ENCODE measurements around the gene RTN4R. TPM values are rescaled to one million over a fixed set of nuclear protein-coding genes. Genes with fewer than 3 reads are reported as not detected.

RTN4R gene
- total RNA-seq, 2 experiments from 2014 or later = 2.8 to 3.7 TPM

DNA sequence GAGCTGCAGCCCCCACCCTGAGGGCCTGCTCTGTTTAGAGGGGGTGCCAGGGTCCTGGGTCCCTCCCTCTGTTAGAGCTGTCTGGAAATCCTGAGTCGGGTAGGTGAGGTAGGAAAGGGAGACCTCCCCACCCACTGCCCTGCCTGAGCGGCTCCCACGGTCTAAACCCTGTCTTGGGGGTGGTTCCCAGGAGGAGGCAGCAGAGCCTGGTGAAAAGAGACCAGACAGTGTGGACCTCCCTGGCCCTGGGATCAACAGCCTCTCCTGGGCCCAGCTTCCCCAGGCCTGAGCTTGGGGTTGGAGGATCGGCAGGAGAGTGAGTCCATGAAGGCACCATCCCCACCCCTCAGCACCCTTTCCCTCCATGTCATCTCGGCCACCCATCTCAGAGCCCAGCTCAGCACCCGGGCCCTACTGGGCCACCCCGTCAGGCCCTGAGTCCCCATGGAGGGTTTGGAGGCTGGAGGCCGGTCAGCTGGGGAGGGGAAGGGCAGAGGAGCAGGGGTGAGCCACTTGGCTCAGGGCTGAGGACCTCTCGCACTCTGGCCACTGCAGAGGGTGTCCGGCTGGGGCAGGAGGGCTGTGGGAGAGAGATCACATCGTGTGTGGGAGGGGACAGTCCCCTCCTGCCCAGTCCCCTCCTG lies 37.2 kb downstream of the RTN4R start:
- Mint-ChIP-seq H3K4me1 (ENCODE audit: low read depth) (no peaks in the 10 kb centered on the region), H3K36me3 (ENCODE audit: low read depth) (no peaks in the 10 kb centered on the region), H3K9me3 (no peaks in the 10 kb centered on the region), H3K4me3 (no peak overlapping the region), H3K27ac (no peak overlapping the region), H3K27me3 (no peaks in the 10 kb centered on the region)
- TF ChIP-seq, protein P1, sequence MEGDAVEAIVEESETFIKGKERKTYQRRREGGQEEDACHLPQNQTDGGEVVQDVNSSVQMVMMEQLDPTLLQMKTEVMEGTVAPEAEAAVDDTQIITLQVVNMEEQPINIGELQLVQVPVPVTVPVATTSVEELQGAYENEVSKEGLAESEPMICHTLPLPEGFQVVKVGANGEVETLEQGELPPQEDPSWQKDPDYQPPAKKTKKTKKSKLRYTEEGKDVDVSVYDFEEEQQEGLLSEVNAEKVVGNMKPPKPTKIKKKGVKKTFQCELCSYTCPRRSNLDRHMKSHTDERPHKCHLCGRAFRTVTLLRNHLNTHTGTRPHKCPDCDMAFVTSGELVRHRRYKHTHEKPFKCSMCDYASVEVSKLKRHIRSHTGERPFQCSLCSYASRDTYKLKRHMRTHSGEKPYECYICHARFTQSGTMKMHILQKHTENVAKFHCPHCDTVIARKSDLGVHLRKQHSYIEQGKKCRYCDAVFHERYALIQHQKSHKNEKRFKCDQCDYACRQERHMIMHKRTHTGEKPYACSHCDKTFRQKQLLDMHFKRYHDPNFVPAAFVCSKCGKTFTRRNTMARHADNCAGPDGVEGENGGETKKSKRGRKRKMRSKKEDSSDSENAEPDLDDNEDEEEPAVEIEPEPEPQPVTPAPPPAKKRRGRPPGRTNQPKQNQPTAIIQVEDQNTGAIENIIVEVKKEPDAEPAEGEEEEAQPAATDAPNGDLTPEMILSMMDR (IDR thresholded peaks at IDR 0.05) = no peak
- ChIA-PET CTCF (no interaction called here), POLR2A (no interaction called here)
- DNase-seq (no peak), ATAC-seq (no peak)
- intact Hi-C loops (cut with micrococcal nuclease) = no loop called here

DNA sequence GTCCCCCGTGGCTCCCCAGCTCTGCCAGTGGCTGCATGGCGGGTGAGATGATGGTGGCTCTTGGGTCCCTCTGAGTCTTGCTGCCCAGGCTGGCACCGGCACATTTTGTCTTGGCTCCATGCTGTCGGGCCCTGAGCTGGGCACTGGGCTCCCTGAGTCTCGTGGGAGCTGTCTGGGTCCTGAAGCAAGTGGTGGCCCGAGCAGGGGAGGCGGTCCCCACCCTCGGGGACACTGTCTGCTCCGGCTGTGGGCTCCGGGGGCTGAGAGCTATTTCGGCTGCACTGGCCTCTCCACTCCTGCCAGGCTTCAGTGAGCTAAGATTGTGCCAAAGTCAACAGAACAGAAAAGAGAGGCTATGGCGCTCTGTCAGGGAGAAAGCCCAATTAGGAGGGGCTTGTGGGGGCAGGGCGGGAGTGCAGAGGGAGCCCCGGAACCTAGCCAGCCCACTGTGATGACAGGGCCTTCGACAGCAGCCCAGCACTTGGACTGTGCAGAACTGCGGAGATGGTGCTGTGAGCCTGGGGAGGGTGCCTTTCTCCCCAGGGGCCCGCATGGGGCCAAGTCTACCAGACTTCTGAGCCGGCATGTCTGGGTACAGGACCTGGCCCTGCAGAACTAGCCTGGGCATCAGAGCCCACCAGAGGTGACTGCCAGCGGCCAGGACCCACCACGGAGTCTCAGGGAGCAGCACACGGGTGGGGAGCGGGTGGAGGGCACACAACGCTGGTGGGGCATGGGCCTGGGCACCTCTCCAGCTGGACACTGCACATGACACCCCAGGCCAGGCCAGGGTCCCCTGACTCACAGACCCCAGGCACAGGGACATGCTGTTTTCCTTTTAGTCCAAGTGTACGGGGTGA lies 38.0 kb downstream of the RTN4R start:
- Mint-ChIP-seq H3K36me3 (ENCODE audit: low read depth) (no peaks in the 10 kb centered on the region), H3K9me3 (peaks cover 4% of the 10 kb centered on the region), H3K27me3 (no peaks in the 10 kb centered on the region), H3K4me3 (no peak overlapping the region), H3K4me1 (ENCODE audit: low read depth) (no peaks in the 10 kb centered on the region), H3K27ac (no peak overlapping the region)
- ChIA-PET CTCF (interaction anchor here (0.8 kb wide), 1 partner anchor 9 kb away, joined by 4 read pairs; no protein-coding TSS in a partner anchor), POLR2A (no interaction called here)
- DNase-seq (no peak), ATAC-seq (no peak)
- TF ChIP-seq, protein P1 (IDR thresholded peaks at IDR 0.05) = no peak
- intact Hi-C loops (cut with micrococcal nuclease) = no loop called here

DNA sequence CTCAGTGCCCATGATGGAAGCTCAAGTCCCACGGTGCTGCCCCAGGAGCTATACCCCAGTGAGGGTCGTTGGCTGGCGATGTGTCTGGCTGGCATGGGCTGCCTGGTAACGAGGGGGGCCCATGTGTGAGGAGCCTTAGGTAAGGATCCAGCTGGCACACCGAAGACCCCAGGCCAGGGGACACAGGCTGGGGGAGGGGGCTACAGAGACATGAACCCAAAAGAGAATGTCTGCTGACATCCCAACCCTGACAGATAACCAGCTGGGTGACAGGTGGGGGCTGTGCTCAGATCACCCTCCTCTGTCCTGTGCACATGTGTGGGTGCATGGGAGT lies 39.2 kb downstream of the RTN4R start:
- DNase-seq = no peak
- no peaks in the 10 kb centered on the region for H3K36me3 Mint-ChIP-seq (ENCODE audit: low read depth)

DNA sequence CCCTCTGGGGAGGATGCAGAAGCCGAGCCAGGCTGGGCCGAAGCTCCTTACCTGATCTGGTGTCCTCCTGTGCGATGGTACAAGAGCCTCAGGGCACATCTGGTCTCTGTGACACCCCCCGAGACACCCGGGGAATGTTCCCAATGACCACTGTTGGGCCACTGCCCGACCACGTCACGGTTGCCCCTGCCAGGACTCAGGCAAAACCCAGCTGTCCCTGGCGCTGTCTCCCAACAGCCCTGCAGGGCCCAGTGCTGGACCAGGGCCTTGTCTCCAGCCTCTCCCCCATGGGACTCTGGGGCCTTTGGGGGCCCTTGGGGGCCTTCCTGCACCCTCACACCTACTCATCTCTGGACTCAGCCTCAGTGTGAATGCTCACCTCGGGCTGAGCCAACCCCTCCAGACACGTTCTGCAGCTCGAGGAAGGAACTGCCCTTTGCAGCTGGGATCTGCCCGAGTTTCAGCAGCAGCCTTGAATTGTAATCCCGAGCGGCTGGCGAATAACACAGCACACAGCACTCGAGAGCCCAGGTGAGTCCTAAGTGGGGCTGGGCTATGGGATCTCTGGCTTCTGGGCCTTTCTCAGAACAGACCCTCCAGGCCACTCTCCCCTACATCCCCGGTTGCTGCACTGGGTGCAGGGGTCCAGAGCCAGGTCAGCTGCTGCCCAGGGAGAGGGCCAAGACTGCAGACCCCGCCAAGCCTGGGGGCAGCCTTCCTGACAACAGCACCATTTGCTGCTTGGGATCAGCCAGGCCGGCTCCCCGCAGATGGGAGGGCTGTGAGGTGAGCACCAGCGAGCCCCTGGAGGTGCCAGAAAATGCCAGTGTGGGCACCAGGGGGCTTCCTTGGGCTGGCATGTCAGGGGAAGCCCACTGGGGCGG lies 39.8 kb downstream of the RTN4R start:
- TF ChIP-seq, protein P1 (IDR thresholded peaks at IDR 0.05) = no peak
- Mint-ChIP-seq H3K9me3 (peaks cover 8% of the 10 kb centered on the region), H3K4me1 (ENCODE audit: low read depth) (no peaks in the 10 kb centered on the region), H3K36me3 (ENCODE audit: low read depth) (no peaks in the 10 kb centered on the region), H3K27ac (no peak overlapping the region), H3K4me3 (no peak overlapping the region), H3K27me3 (no peaks in the 10 kb centered on the region)
- POLR2A ChIA-PET = interaction anchor here (0.6 kb wide), 1 partner anchor 318 kb away, joined by 3 read pairs; no protein-coding TSS in a partner anchor
- DNase-seq (no peak), ATAC-seq (no peak)
- intact Hi-C loops (cut with micrococcal nuclease) = no loop called here
- CTCF ChIA-PET = interaction anchor here (0.8 kb wide), 1 partner anchor 16 kb away, joined by 3 read pairs; no protein-coding TSS in a partner anchor

More for the DNA sequence above, 39.2 kb downstream of the RTN4R start:
- POLR2A ChIA-PET = interaction anchor here (0.6 kb wide), 1 partner anchor 319 kb away, joined by 3 read pairs; no protein-coding TSS in a partner anchor
- H3K27ac Mint-ChIP-seq = no peak overlapping the region
- H3K4me3 Mint-ChIP-seq = no peak overlapping the region
- no peaks in the 10 kb centered on the region for H3K27me3 Mint-ChIP-seq
- intact Hi-C loops (cut with micrococcal nuclease) = no loop called here
- no peaks in the 10 kb centered on the region for H3K4me1 Mint-ChIP-seq (ENCODE audit: low read depth)
- ATAC-seq = no peak
- TF ChIP-seq, protein P1 (IDR thresholded peaks at IDR 0.05) = no peak
- peaks cover 8% of the 10 kb centered on the region for H3K9me3 Mint-ChIP-seq
- CTCF ChIA-PET = interaction anchor here (0.8 kb wide), 1 partner anchor 15 kb away, joined by 3 read pairs; no protein-coding TSS in a partner anchor
